ENCODE measurements around the gene UPF1.

Gene UPF1

GRCh38 chr19:18905058-18905456 lies 73.3 kb downstream of the UPF1 start:
- TF ChIP-seq TCF4 (CRISPR knock-in tag; IDR thresholded peaks at IDR 0.05; ENCODE audit: borderline replicate concordance) = no peak
- TF ChIP-seq TSHZ2 (CRISPR knock-in tag; IDR thresholded peaks at IDR 0.05) = no peak
- no peak for TF ChIP-seq ISL1 (CRISPR knock-in tag; IDR thresholded peaks at IDR 0.05)
- TF ChIP-seq ARNTL (CRISPR knock-in tag; IDR thresholded peaks at IDR 0.05; ENCODE audit: borderline replicate concordance, low read depth) = no peak
- TF ChIP-seq ZFP30 (CRISPR knock-in tag; IDR thresholded peaks at IDR 0.05) = no peak
- TF ChIP-seq ZC3H10 (CRISPR knock-in tag; IDR thresholded peaks at IDR 0.05) = no peak
- no peak for TF ChIP-seq POU6F1 (CRISPR knock-in tag; IDR thresholded peaks at IDR 0.05; ENCODE audit: borderline replicate concordance, low read depth)
- TF ChIP-seq CREB5 (CRISPR knock-in tag; IDR thresholded peaks at IDR 0.05; ENCODE audit: low read depth) = no peak
- TF ChIP-seq ESRRG (CRISPR knock-in tag; IDR thresholded peaks at IDR 0.05) = no peak
- TF ChIP-seq CSRNP3 (CRISPR knock-in tag; IDR thresholded peaks at IDR 0.05) = no peak
- ATAC-seq = no peak; the same call in 2 of the 3 replicates

- peak; percentile 8; the same call in 1 of the 3 replicates for ATAC-seq
- no peak for TF ChIP-seq RARB (CRISPR knock-in tag; IDR thresholded peaks at IDR 0.05)
- no peak for TF ChIP-seq TOX (CRISPR knock-in tag; IDR thresholded peaks at IDR 0.05; ENCODE audit: borderline replicate concordance)
- no peak for TF ChIP-seq ESRRG (CRISPR knock-in tag; IDR thresholded peaks at IDR 0.05)
- TF ChIP-seq TSHZ2 (CRISPR knock-in tag; IDR thresholded peaks at IDR 0.05) = no peak
- no peak for TF ChIP-seq OSR1 (CRISPR knock-in tag; IDR thresholded peaks at IDR 0.05)
- TF ChIP-seq SNAI2 (CRISPR knock-in tag; IDR thresholded peaks at IDR 0.05) = no peak
- TF ChIP-seq ZNF70 (CRISPR knock-in tag; IDR thresholded peaks at IDR 0.05) = no peak
These were observed 73.9 kb downstream of the UPF1 start for GRCh38 chr19:18905513-18906236.

GRCh38 chr19:18906605-18907519 lies 75.1 kb downstream of the UPF1 start:
- TF ChIP-seq ZC3H10 (CRISPR knock-in tag; IDR thresholded peaks at IDR 0.05) (no peak), GLIS3 (CRISPR knock-in tag; IDR thresholded peaks at IDR 0.05) (no peak)
- ATAC-seq = no peak

All from SK-N-SH treated with all-trans-retinoic acid at 6 μM for 48 hours (cell line).